IMR-90 (cell line): ENCODE data around the gene PHOSPHO1. TPM values are rescaled to one million over a fixed set of nuclear protein-coding genes. Genes with fewer than 3 reads are reported as not detected.
A peak's percentile ranks its signal among the peaks of the same experiment; 100 is the strongest.

Source experiments
- ATAC-seq: fragments of 200-7000 bp; cut with Tn5 transposase; 2 replicates; pipeline ENCODE4 v1.9.1; 2020; ENCODE audit warnings: low read depth, mild to moderate bottlenecking, moderate library complexity
- BruUV-seq: library from RNA; stranded (reverse); fragments of 400-500 nt; replicated peaks from 2 replicates; lab custom pipeline; 2021; lab: Mats Ljungman, UMichigan
- CTCF ChIA-PET: fragments of 300-600 bp; formaldehyde crosslinking; extraction: SDS; loops from one replicate; lab custom pipeline; 2021; ENCODE audit warnings: antibody characterized with exemption; lab: Yijun Ruan, JAX
- POLR2A ChIA-PET: fragments of 300-600 bp; sonication (Branson Sonifier 250); formaldehyde crosslinking; loops from one replicate; lab custom pipeline; 2022; ENCODE audit warnings: antibody characterized with exemption; ENCODE audit not compliant: unreplicated experiment; lab: Charles Lee
- DNase-seq: peaks from one replicate; pipeline ENCODE4 v3.0.0; 2013
- H2AFZ ChIP-seq: replicated peaks from 2 replicates; pipeline ENCODE3; 2013; ENCODE audit warnings: low read length, mild to moderate bottlenecking; ENCODE audit not compliant: poor library complexity
- H2AK5ac ChIP-seq: 2 replicates; pipeline ENCODE4 v1.6.1; 2013; ENCODE audit warnings: low read depth, low read length, inconsistent platforms
- H2AK9ac ChIP-seq: replicated peaks from 2 replicates; pipeline ENCODE3; 2013; ENCODE audit warnings: mild to moderate bottlenecking, low read depth, low read length, moderate library complexity; ENCODE audit not compliant: poor library complexity
- H2BK120ac ChIP-seq: 2 replicates; pipeline ENCODE4 v1.6.1; 2013; ENCODE audit warnings: low read depth, low read length, inconsistent platforms
- H2BK15ac ChIP-seq: 3 replicates; pipeline ENCODE4 v1.6.1; 2013; ENCODE audit warnings: low read depth, low read length, inconsistent platforms
- H2BK20ac ChIP-seq: 2 replicates; pipeline ENCODE4 v1.6.1; 2013; ENCODE audit warnings: low read depth, mild to moderate bottlenecking, inconsistent platforms, low read length, moderate library complexity
- H2BK5ac ChIP-seq: 2 replicates; pipeline ENCODE4 v1.6.1; 2013; ENCODE audit warnings: mild to moderate bottlenecking, low read depth, low read length, inconsistent platforms; ENCODE audit not compliant: poor library complexity, severe bottlenecking
- H3K14ac ChIP-seq: replicated peaks from 2 replicates; pipeline ENCODE4 v1.6.1; 2013; ENCODE audit warnings: low read depth, low read length, inconsistent platforms
- H3K18ac ChIP-seq: 2 replicates; pipeline ENCODE4 v1.6.1; 2013; ENCODE audit warnings: low read depth, low read length, control low read depth
- H3K23ac ChIP-seq: 2 replicates; pipeline ENCODE4 v1.6.1; 2013; ENCODE audit warnings: low read depth, low read length, inconsistent platforms
- H3K27ac ChIP-seq: 2 replicates; pipeline ENCODE4 v1.5.1; 2013; ENCODE audit warnings: mild to moderate bottlenecking, control low read depth, low read length; ENCODE audit not compliant: insufficient read depth
- H3K27me3 ChIP-seq: 2 replicates; pipeline ENCODE4 v1.6.1; 2013; ENCODE audit warnings: low read length; ENCODE audit not compliant: control insufficient read depth, insufficient read depth
- H3K36me3 ChIP-seq: 2 replicates; pipeline ENCODE4 v1.6.1; 2013; ENCODE audit warnings: low read length, mixed read lengths; ENCODE audit not compliant: control insufficient read depth, insufficient read depth
- H3K4ac ChIP-seq: 2 replicates; pipeline ENCODE4 v1.6.1; 2013; ENCODE audit warnings: low read depth, low read length, inconsistent platforms
- H3K4me1 ChIP-seq: 2 replicates; pipeline ENCODE4 v1.6.1; 2013; ENCODE audit warnings: low read length, mixed read lengths; ENCODE audit not compliant: control insufficient read depth, insufficient read depth
- H3K4me2 ChIP-seq: 2 replicates; pipeline ENCODE4 v1.6.1; 2013; ENCODE audit warnings: low read depth, mild to moderate bottlenecking, control low read depth, low read length, moderate library complexity
- H3K4me3 ChIP-seq: 2 replicates; pipeline ENCODE4 v1.5.1; 2013; ENCODE audit warnings: low read depth, mild to moderate bottlenecking, control low read depth, low read length, moderate library complexity; ENCODE audit not compliant: insufficient read depth
- H3K56ac ChIP-seq: 2 replicates; pipeline ENCODE4 v1.6.1; 2013; ENCODE audit warnings: low read length, inconsistent platforms; ENCODE audit not compliant: insufficient read depth; ENCODE audit errors: extremely low read depth
- H3K79me1 ChIP-seq, 2 experiments: 2 replicates each; pipeline ENCODE4 v1.6.1; 2013; ENCODE audit warnings: low read length in 2 of 2, inconsistent platforms in 1 of 2, low read depth in 1 of 2
- H3K9ac ChIP-seq: 2 replicates; pipeline ENCODE4 v1.6.1; 2013; ENCODE audit warnings: low read depth, low read length, control low read depth
- H3K9me1 ChIP-seq: 2 replicates; pipeline ENCODE4 v1.6.1; 2013; ENCODE audit warnings: low read length, inconsistent platforms; ENCODE audit not compliant: insufficient read depth
- H3K9me3 ChIP-seq: 2 replicates; pipeline ENCODE4 v1.6.1; 2013; ENCODE audit warnings: low read length; ENCODE audit not compliant: control insufficient read depth, insufficient read depth
- H4K20me1 ChIP-seq: 2 replicates; pipeline ENCODE4 v1.6.1; 2013; ENCODE audit warnings: low read length, inconsistent platforms; ENCODE audit not compliant: insufficient read depth
- H4K5ac ChIP-seq: 2 replicates; pipeline ENCODE4 v1.6.1; 2013; ENCODE audit warnings: mild to moderate bottlenecking, low read depth, low read length, control low read depth
- H4K8ac ChIP-seq, 2 experiments: 2 replicates each; pipeline ENCODE4 v1.6.1; 2013; ENCODE audit warnings: low read depth in 2 of 2, low read length in 2 of 2, control low read depth in 1 of 2, inconsistent platforms in 1 of 2
- H4K91ac ChIP-seq: 2 replicates; pipeline ENCODE4 v1.6.1; 2013; ENCODE audit warnings: low read depth, low read length, inconsistent platforms; ENCODE audit not compliant: insufficient read depth
- CEBPB ChIP-seq: IDR thresholded peaks from 2 replicates; pipeline ENCODE4 v1.6.1; 2012; ENCODE audit warnings: low read depth, low read length, improper control_type of control experiment
- CTCF ChIP-seq: conservative IDR thresholded peaks from 2 replicates; pipeline ENCODE4 v1.5.1; 2012; ENCODE audit warnings: mild to moderate bottlenecking, low read depth, low read length, improper control_type of control experiment
- MAZ ChIP-seq: IDR thresholded peaks from 2 replicates; pipeline ENCODE4 v1.6.1; 2012; ENCODE audit warnings: low read depth, mild to moderate bottlenecking, low read length, improper control_type of control experiment, moderate library complexity, borderline replicate concordance
- NFE2L2 ChIP-seq: fragments of 150-350 bp; IDR thresholded peaks from 2 replicates; pipeline ENCODE4 v1.6.1; 2016; ENCODE audit warnings: low read depth, mild to moderate bottlenecking, low read length
- POLR2A ChIP-seq: IDR thresholded peaks from 2 replicates; pipeline ENCODE4 v1.6.1; 2012; ENCODE audit warnings: mild to moderate bottlenecking, low read depth, low read length
- RFX5 ChIP-seq: IDR thresholded peaks from 2 replicates; pipeline ENCODE4 v1.8.0; 2012; ENCODE audit warnings: low read depth, mild to moderate bottlenecking, low read length, moderate library complexity
- SMC3 ChIP-seq: fragments of 150-350 bp; IDR thresholded peaks from 2 replicates; pipeline ENCODE4 v1.6.1; 2016; ENCODE audit warnings: low read depth, mild to moderate bottlenecking, antibody characterized with exemption, low read length, moderate library complexity
- USF2 ChIP-seq: fragments of 150-350 bp; IDR thresholded peaks from 2 replicates; pipeline ENCODE4 v1.6.1; 2017; ENCODE audit warnings: mild to moderate bottlenecking, antibody characterized with exemption, low read length, low read depth
- WGBS, 2 experiments: methylation state at CpG; one replicate each; pipeline versions ENCODE4 v1.1.5 to v1.1.7; 2013; ENCODE audit warnings: missing lambda C conversion rate in 2 of 2; ENCODE audit not compliant: insufficient read length in 1 of 2; ENCODE audit errors: extremely low coverage in 2 of 2; 5-methylcytosine and 5-hydroxymethylcytosine counted together
- dilution Hi-C: fragments of 300-500 bp; cut with HindIII; formaldehyde crosslinking; loops from one replicate; pipeline ENCODE4 v1.14.3; 2018; ENCODE audit warnings: low sequenced_read_pairs; ENCODE audit not compliant: unreplicated experiment
- in situ Hi-C: fragments of 300-500 bp; cut with MboI; formaldehyde crosslinking; loops from 3 replicates; pipeline ENCODE4 v1.14.3; 2019; ENCODE audit warnings: low sequenced_read_pairs, inconsistent platforms, mixed read lengths
- intact Hi-C: fragments of 100-400 bp; cut with micrococcal nuclease; formaldehyde crosslinking; loops from 2 replicates; pipeline ENCODE4 v1.10.0; 2022
- polyA plus RNA-seq, 3 experiments: library from polyadenylated mRNA; depleted of rRNA; stranded (reverse); fragments of >200 nt; gene quantifications; 2 replicates each; pipeline ENCODE4 v1.2.3, GENCODE V29; 2012; ENCODE audit warnings: low replicate concordance in 1 of 3
- total RNA-seq: library from RNA; depleted of rRNA; stranded (reverse); fragments of >200 nt; gene quantifications from 2 replicates; pipeline ENCODE4 v1.2.3, GENCODE V29; 2012

The PHOSPHO1 gene
- total and polyA plus RNA-seq, 2 of the 4 experiments (the other 2 are of a cell fraction), result under 0.01 to 0.48 TPM

- Histone ChIP-seq H4K20me1 (no peaks in the 10 kb centered on the region), H3K27ac (no peak overlapping the region), H2AK9ac (no peak overlapping the region), H2BK15ac (no peak overlapping the region), H3K36me3 (no peaks in the 10 kb centered on the region), H2AK5ac (no peak overlapping the region), H3K56ac (no peak overlapping the region), H3K18ac (no peak overlapping the region), H3K4me1 (no peaks in the 10 kb centered on the region), H2BK120ac (no peak overlapping the region), H4K5ac (no peak overlapping the region), H3K23ac (no peak overlapping the region), H2AFZ (no peak overlapping the region), H4K91ac (no peak overlapping the region), H2BK20ac (no peak overlapping the region), H3K9ac (no peak overlapping the region), H3K4me3 (no peak overlapping the region), H3K4me2 (no peak overlapping the region), H3K9me1 (no peaks in the 10 kb centered on the region), H4K8ac (no peak overlapping the region), H3K4ac (no peak overlapping the region), H3K27me3 (peaks cover 2% of the 10 kb centered on the region), H2BK5ac (no peak overlapping the region), H3K79me1 (no peaks in the 10 kb centered on the region), H3K9me3 (peaks cover 5% of the 10 kb centered on the region; the same call in 1 of the 2 replicates), H3K14ac (no peak overlapping the region)
- ChIA-PET CTCF (interaction anchor here (0.6 to 3.2 kb wide), 2 partner anchors 13 to 15 kb away, joined by 3 to 8 read pairs; no protein-coding TSS in a partner anchor), POLR2A (no interaction called here)
- dilution Hi-C loops (no loop called here), in situ Hi-C loops (no loop called here), intact Hi-C loops (no loop called here)
- DNase-seq (peak; percentile 16), ATAC-seq (no peak)
- BruUV-seq, result no TSS peak
- TF ChIP-seq CEBPB, result peak; percentile 60
- TF ChIP-seq POLR2A, result no peak
- TF ChIP-seq USF2, result no peak
- TF ChIP-seq NFE2L2, result no peak
- no peak for TF ChIP-seq CTCF
- no peak for TF ChIP-seq MAZ
- no peak for TF ChIP-seq SMC3
- no peak for TF ChIP-seq RFX5
- WGBS, 2 experiments, result no CpG with 5 or more reads among the region's 13 CpGs
Measured at GRCh38 chr17:49277638-49278037, 47.1 kb upstream of the PHOSPHO1 start.
